Astrocyte (in vitro differentiated cells and primary cell): ENCODE data around the gene COL5A1. TPM values are rescaled to one million over a fixed set of nuclear protein-coding genes. Genes with fewer than 3 reads are reported as not detected.
"Not testable (repeated sequence)": the region's sequence is repeated elsewhere in the genome, so short reads cannot be mapped to it uniquely, and the experiment has no call there.

Experiments used
- DNase-seq: peaks from one replicate; pipeline ENCODE4 v3.0.0-alpha.2; 2010; ENCODE audit warnings: low read depth
- FAIRE-seq: peaks from 2 replicates; lab custom pipeline; 2011; peaks lifted over from hg19 to GRCh38; lab: Jason Lieb, UNC
- H2AFZ ChIP-seq: 2 replicates; pipeline ENCODE4 v1.6.0; 2012; ENCODE audit warnings: low read depth, low read length, inconsistent platforms
- H3K27ac ChIP-seq: 2 replicates; pipeline ENCODE4 v1.5.1; 2011; ENCODE audit warnings: low read depth, low read length, inconsistent platforms
- H3K27me3 ChIP-seq: 2 replicates; pipeline ENCODE4 v1.6.0; 2011; ENCODE audit warnings: low read length, inconsistent platforms; ENCODE audit not compliant: insufficient read depth
- H3K36me3 ChIP-seq: 2 replicates; pipeline ENCODE4 v1.5.1; 2011; ENCODE audit warnings: low read length, inconsistent platforms; ENCODE audit not compliant: insufficient read depth
- H3K4me1 ChIP-seq: 2 replicates; pipeline ENCODE4 v1.5.1; 2011; ENCODE audit warnings: low read length, inconsistent platforms; ENCODE audit not compliant: insufficient read depth
- H3K4me2 ChIP-seq: 2 replicates; pipeline ENCODE4 v1.6.0; 2012; ENCODE audit warnings: low read length, inconsistent platforms
- H3K4me3 ChIP-seq: 2 replicates; pipeline ENCODE4 v1.5.1; 2011; ENCODE audit warnings: low read depth, mild to moderate bottlenecking, low read length, inconsistent platforms; ENCODE audit not compliant: insufficient read depth
- H3K79me2 ChIP-seq: 2 replicates; pipeline ENCODE4 v1.6.0; 2012; ENCODE audit warnings: mild to moderate bottlenecking, low read length, inconsistent platforms; ENCODE audit not compliant: insufficient read depth
- H3K9ac ChIP-seq: 2 replicates; pipeline ENCODE4 v1.6.0; 2012; ENCODE audit warnings: mild to moderate bottlenecking, low read length, inconsistent platforms
- H3K9me3 ChIP-seq: 2 replicates; pipeline ENCODE4 v1.5.1; 2012; ENCODE audit warnings: low read depth, mild to moderate bottlenecking, low read length, inconsistent platforms; ENCODE audit not compliant: insufficient read depth
- H4K20me1 ChIP-seq: 2 replicates; pipeline ENCODE4 v1.6.0; 2012; ENCODE audit warnings: low read length, inconsistent platforms; ENCODE audit not compliant: insufficient read depth
- H3K27ac Mint-ChIP-seq: one replicate; pipeline ENCODE4 v1.8.0; 2021; ENCODE audit warnings: mild to moderate bottlenecking, mixed read lengths; ENCODE audit not compliant: unreplicated experiment
- H3K27me3 Mint-ChIP-seq: one replicate; pipeline ENCODE4 v1.8.0; 2021; ENCODE audit warnings: low read depth, mixed read lengths; ENCODE audit not compliant: unreplicated experiment
- H3K36me3 Mint-ChIP-seq: one replicate; pipeline ENCODE4 v1.8.0; 2021; ENCODE audit warnings: low read depth, mixed read lengths; ENCODE audit not compliant: unreplicated experiment
- H3K4me1 Mint-ChIP-seq: one replicate; pipeline ENCODE4 v1.8.0; 2021; ENCODE audit warnings: low read depth, mixed read lengths; ENCODE audit not compliant: unreplicated experiment
- H3K4me3 Mint-ChIP-seq: one replicate; pipeline ENCODE4 v1.8.0; 2021; ENCODE audit warnings: mild to moderate bottlenecking, moderate library complexity, mixed read lengths; ENCODE audit not compliant: unreplicated experiment
- H3K9me3 Mint-ChIP-seq: one replicate; pipeline ENCODE4 v1.8.0; 2021; ENCODE audit warnings: mild to moderate bottlenecking, mixed read lengths; ENCODE audit not compliant: unreplicated experiment
- CTCF ChIP-seq: IDR thresholded peaks from 2 replicates; pipeline ENCODE4 v1.5.1; 2011; ENCODE audit warnings: low read depth, mild to moderate bottlenecking, inconsistent platforms, low read length, moderate library complexity; ENCODE audit not compliant: insufficient read depth
- EZH2 ChIP-seq: IDR thresholded peaks from 2 replicates; pipeline ENCODE4 v1.6.1; 2012; ENCODE audit warnings: mild to moderate bottlenecking, low read length, inconsistent platforms; ENCODE audit not compliant: insufficient read depth
- total RNA-seq: library from RNA; stranded (reverse); gene quantifications from 2 replicates; pipeline ENCODE4 v1.2.1, GENCODE V29; 2021

The COL5A1 gene
- total RNA-seq, 1 donor from 2014 or later = 1,055 TPM

- peaks cover 95% of the 10 kb centered on the region for H3K79me2 ChIP-seq
- Mint-ChIP-seq H3K4me1 (peaks cover 52% of the 10 kb centered on the region), H3K4me3 (no peak overlapping the region)
Measured at GRCh38 chr9:134701581-134702259, 60.1 kb downstream of the COL5A1 start.

GRCh38 chr9:134702291-134702690, 60.7 kb downstream of the COL5A1 start:
- Mint-ChIP-seq H3K4me3 (peak overlapping the region; percentile 45), H3K27ac (no peak overlapping the region), H3K4me1 (peaks cover 50% of the 10 kb centered on the region), H3K27me3 (no peaks in the 10 kb centered on the region), H3K36me3 (peaks cover 35% of the 10 kb centered on the region), H3K9me3 (no peaks in the 10 kb centered on the region)
- Histone ChIP-seq H3K79me2 (peaks cover 96% of the 10 kb centered on the region), H3K27ac (no peak overlapping the region), H3K4me1 (peaks cover 31% of the 10 kb centered on the region), H3K9ac (no peak overlapping the region), H3K27me3 (no peaks in the 10 kb centered on the region), H4K20me1 (peaks cover 98% of the 10 kb centered on the region), H3K9me3 (no peaks in the 10 kb centered on the region), H3K4me2 (no peak overlapping the region), H3K36me3 (peaks cover 61% of the 10 kb centered on the region), H2AFZ (no peak overlapping the region), H3K4me3 (no peak overlapping the region)
- FAIRE-seq (no peak), DNase-seq (no peak)
- no peak for TF ChIP-seq CTCF
- TF ChIP-seq EZH2 = no peak

More at GRCh38 chr9:134701581-134702259, 60.1 kb downstream of the COL5A1 start:
- H3K27me3 ChIP-seq = no peaks in the 10 kb centered on the region
- H3K9ac ChIP-seq = no peak overlapping the region
- no peak for TF ChIP-seq EZH2
- TF ChIP-seq CTCF = no peak
- Mint-ChIP-seq H3K9me3 (no peaks in the 10 kb centered on the region), H3K27me3 (no peaks in the 10 kb centered on the region), H3K27ac (peak overlapping the region; percentile 66), H3K36me3 (peaks cover 39% of the 10 kb centered on the region)
- FAIRE-seq = no peak
- H3K4me1 ChIP-seq = peaks cover 25% of the 10 kb centered on the region
- no peak overlapping the region for H2AFZ ChIP-seq
- DNase-seq = no peak
- H4K20me1 ChIP-seq = peaks cover 98% of the 10 kb centered on the region
- no peak overlapping the region for H3K4me2 ChIP-seq
- no peak overlapping the region for H3K27ac ChIP-seq
- peaks cover 61% of the 10 kb centered on the region for H3K36me3 ChIP-seq
- no peaks in the 10 kb centered on the region for H3K9me3 ChIP-seq
- H3K4me3 ChIP-seq = no peak overlapping the region

GRCh38 chr9:134703730-134704114, 62.1 kb downstream of the COL5A1 start:
- not testable (repeated sequence) for H3K9me3 ChIP-seq, H3K4me3 ChIP-seq, H3K9me3 Mint-ChIP-seq, H3K9ac ChIP-seq, H3K4me2 ChIP-seq, H3K4me3 Mint-ChIP-seq, H3K27ac ChIP-seq, H3K27me3 Mint-ChIP-seq, H2AFZ ChIP-seq, H3K27me3 ChIP-seq, DNase-seq, FAIRE-seq
- Histone ChIP-seq H4K20me1 (peaks cover 98% of the 10 kb centered on the region), H3K36me3 (peaks cover 61% of the 10 kb centered on the region), H3K79me2 (peaks cover 97% of the 10 kb centered on the region), H3K4me1 (peaks cover 31% of the 10 kb centered on the region)
- peak overlapping the region; percentile 58 for H3K27ac Mint-ChIP-seq
- peaks cover 51% of the 10 kb centered on the region for H3K4me1 Mint-ChIP-seq
- H3K36me3 Mint-ChIP-seq = peaks cover 32% of the 10 kb centered on the region
